Sigmoid colon (tissue), 3 donors: ENCODE measurements around the gene RAB20.
"Not testable (repeated sequence)": the region's sequence is repeated elsewhere in the genome, so short reads cannot be mapped to it uniquely, and the experiment has no call there.

Experiments used
- POLR2A ChIP-seq, 2 donors: fragments of 450-650 bp; IDR thresholded peaks; one replicate each; pipeline ENCODE4 v1.6.1; 2016; ENCODE audit warnings: antibody characterized with exemption in 2 of 2, mild to moderate bottlenecking in 2 of 2, moderate library complexity in 2 of 2
- TF ChIP-seq, protein P1 (sequence below), 4 experiments: fragments of 450-650 bp in 3 of 4; fragments of 200-600 bp in 1 of 4; IDR thresholded peaks; one replicate each; pipeline ENCODE4 v1.5.1; 2016 to 2019; ENCODE audit warnings: antibody characterized with exemption in 4 of 4, mild to moderate bottlenecking in 3 of 4, moderate library complexity in 2 of 4

DNA sequence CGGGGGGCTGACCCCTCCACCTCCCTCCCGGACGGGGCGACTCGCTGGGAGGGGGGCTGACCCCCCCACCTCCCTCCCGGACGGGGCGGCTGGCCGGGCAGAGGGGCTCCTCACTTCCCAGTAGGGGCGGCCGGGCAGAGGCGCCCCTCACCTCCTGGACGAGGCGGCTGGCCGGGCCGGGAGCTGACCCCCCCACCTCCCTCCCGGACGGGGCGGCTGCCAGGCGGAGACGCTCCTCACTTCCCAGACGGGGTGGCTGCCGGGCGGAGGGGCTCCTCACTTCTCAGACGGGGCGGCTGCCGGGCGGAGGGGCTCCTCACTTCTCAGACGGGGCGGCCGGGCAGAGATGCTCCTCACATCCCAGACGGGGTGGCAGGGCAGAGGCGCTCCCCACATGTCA is 44.8 kb upstream of the RAB20 start:
- TF ChIP-seq, protein P1, sequence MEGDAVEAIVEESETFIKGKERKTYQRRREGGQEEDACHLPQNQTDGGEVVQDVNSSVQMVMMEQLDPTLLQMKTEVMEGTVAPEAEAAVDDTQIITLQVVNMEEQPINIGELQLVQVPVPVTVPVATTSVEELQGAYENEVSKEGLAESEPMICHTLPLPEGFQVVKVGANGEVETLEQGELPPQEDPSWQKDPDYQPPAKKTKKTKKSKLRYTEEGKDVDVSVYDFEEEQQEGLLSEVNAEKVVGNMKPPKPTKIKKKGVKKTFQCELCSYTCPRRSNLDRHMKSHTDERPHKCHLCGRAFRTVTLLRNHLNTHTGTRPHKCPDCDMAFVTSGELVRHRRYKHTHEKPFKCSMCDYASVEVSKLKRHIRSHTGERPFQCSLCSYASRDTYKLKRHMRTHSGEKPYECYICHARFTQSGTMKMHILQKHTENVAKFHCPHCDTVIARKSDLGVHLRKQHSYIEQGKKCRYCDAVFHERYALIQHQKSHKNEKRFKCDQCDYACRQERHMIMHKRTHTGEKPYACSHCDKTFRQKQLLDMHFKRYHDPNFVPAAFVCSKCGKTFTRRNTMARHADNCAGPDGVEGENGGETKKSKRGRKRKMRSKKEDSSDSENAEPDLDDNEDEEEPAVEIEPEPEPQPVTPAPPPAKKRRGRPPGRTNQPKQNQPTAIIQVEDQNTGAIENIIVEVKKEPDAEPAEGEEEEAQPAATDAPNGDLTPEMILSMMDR (IDR thresholded peaks at IDR 0.05) = not testable (repeated sequence)
- TF ChIP-seq POLR2A (IDR thresholded peaks at IDR 0.05) = not testable (repeated sequence)
